ENCODE data around the gene AAMDC. TPM values are rescaled to one million over a fixed set of nuclear protein-coding genes. Genes with fewer than 3 reads are reported as not detected.

The AAMDC gene
- total and polyA plus RNA-seq, 10 of the 15 experiments (the other 5 are each of a cell fraction or from before 2014, with no cell fraction given), result 3.7 to 38.3 (median 11.2) TPM

DNA sequence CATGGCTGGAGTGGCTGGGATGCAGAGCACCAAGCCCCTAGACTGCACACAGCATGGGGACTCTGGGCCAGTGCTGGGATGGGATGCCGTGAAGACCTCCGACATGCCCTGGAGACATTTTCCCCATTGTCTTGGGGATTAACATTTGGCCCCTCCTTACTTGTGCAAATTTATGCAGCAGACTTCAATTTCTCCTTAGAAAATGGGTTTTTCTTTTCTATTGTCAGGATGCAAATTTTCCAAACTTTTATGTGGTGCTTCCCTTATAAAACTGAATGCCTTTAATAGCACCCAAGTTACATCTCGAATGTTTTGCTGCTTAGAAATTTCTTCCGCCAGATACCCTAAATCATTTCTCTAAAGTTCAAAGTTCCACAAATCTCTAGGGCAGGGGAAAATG lies 29.6 kb upstream of the AAMDC start (continued):
- TF ChIP-seq ZBTB33 (IDR thresholded peaks at IDR 0.05) (no peak), ZNF24 (IDR thresholded peaks at IDR 0.05) (no peak), STAT3 (IDR thresholded peaks at IDR 0.05; ENCODE audit: low read depth, low read length) (no peak)

DNA sequence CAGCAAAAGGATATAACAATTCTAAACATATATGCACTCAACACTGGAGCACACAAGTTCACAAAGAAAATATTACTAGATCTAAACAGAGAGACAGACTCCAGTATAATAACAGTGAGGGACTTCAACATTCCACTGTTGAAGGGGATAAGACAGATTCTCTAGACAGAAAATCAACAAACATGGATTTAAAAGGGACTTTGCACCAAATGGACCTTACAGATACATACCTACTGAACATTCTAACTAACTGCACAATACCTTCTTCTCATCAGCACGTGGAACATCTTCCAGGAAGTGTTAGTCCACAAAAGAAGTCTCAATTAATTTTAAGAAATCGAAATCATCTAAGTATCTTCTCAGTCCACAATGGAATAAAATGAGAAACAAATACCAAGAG lies 27.0 kb upstream of the AAMDC start:
- 77% methylated on average over 2 of the region's 2 CpGs for WGBS (ENCODE audit: insufficient coverage, insufficient replicate concordance, low lambda C conversion rate, missing lambda C conversion rate)
- RAD21 ChIA-PET (ENCODE audit: unreplicated experiment), result no interaction called here
- CTCF ChIA-PET, result no interaction called here
- no TSS peak for BruUV-seq (replicated peaks)
- SMC1A ChIA-PET (ENCODE audit: uncharacterized antibody, unreplicated experiment), result no interaction called here
- peaks cover 12% of the 10 kb centered on the region; the same call in 2 of the 3 replicates for H3K9me3 ChIP-seq (replicated peaks; ENCODE audit: control insufficient read depth, insufficient read depth, low read length)
- no peak overlapping the region for H3K4me2 ChIP-seq (ENCODE audit: control insufficient read depth, insufficient read depth)
- ATAC-seq, result no peak
- H3K9ac ChIP-seq (ENCODE audit: control insufficient read depth, insufficient read depth, low read length), result no peak overlapping the region
- peaks cover 4 to 13% of the 10 kb centered on the region in 2 experiments for H3K36me3 ChIP-seq (ENCODE audit: control insufficient read depth in 2 of 2, insufficient read depth in 2 of 2, low read length in 1 of 2)
- H4K20me1 ChIP-seq (ENCODE audit: control insufficient read depth, insufficient read depth), result no peaks in the 10 kb centered on the region
- no peak for DNase-seq (ENCODE audit: low read depth, low spot score)
- in situ Hi-C loops (cut with MboI), result no loop called here
- H3K79me2 ChIP-seq (ENCODE audit: control insufficient read depth, insufficient read depth, low read length), result peaks cover 53% of the 10 kb centered on the region
- no peak overlapping the region for H3K27ac ChIP-seq (ENCODE audit: control insufficient read depth, insufficient read depth)
- H2AFZ ChIP-seq (ENCODE audit: control insufficient read depth, low read depth, low read length), result no peak overlapping the region
- POLR2A ChIA-PET, result interaction anchor here (0.6 kb wide), 1 partner anchor 208 kb away, joined by 4 read pairs; no protein-coding TSS in a partner anchor
- FAIRE-seq, result no peak
- intact Hi-C loops (cut with micrococcal nuclease; ENCODE audit: unreplicated experiment), result no loop called here
- no peaks in the 10 kb centered on the region for H3K4me1 ChIP-seq (ENCODE audit: control insufficient read depth, insufficient read depth, low read length)
- H3K4me3 ChIP-seq, result no peak overlapping the region
- H3K27me3 ChIP-seq (replicated peaks in 1 of 2; ENCODE audit: control insufficient read depth in 2 of 2, insufficient read depth in 2 of 2, low read length in 1 of 2), result no peaks in the 10 kb centered on the region
- TF ChIP-seq, protein P1, sequence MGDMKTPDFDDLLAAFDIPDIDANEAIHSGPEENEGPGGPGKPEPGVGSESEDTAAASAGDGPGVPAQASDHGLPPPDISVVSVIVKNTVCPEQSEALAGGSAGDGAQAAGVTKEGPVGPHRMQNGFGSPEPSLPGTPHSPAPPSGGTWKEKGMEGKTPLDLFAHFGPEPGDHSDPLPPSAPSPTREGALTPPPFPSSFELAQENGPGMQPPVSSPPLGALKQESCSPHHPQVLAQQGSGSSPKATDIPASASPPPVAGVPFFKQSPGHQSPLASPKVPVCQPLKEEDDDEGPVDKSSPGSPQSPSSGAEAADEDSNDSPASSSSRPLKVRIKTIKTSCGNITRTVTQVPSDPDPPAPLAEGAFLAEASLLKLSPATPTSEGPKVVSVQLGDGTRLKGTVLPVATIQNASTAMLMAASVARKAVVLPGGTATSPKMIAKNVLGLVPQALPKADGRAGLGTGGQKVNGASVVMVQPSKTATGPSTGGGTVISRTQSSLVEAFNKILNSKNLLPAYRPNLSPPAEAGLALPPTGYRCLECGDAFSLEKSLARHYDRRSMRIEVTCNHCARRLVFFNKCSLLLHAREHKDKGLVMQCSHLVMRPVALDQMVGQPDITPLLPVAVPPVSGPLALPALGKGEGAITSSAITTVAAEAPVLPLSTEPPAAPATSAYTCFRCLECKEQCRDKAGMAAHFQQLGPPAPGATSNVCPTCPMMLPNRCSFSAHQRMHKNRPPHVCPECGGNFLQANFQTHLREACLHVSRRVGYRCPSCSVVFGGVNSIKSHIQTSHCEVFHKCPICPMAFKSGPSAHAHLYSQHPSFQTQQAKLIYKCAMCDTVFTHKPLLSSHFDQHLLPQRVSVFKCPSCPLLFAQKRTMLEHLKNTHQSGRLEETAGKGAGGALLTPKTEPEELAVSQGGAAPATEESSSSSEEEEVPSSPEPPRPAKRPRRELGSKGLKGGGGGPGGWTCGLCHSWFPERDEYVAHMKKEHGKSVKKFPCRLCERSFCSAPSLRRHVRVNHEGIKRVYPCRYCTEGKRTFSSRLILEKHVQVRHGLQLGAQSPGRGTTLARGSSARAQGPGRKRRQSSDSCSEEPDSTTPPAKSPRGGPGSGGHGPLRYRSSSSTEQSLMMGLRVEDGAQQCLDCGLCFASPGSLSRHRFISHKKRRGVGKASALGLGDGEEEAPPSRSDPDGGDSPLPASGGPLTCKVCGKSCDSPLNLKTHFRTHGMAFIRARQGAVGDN (IDR thresholded peaks at IDR 0.05), result no peak
- no peak for TF ChIP-seq RB1 (IDR thresholded peaks at IDR 0.05; ENCODE audit: borderline replicate concordance)
- no peak for TF ChIP-seq MXI1 (IDR thresholded peaks at IDR 0.05; ENCODE audit: low read depth, low read length)
- TF ChIP-seq ZBTB33 (IDR thresholded peaks at IDR 0.05), result no peak
- TF ChIP-seq ZZZ3 (IDR thresholded peaks at IDR 0.05; ENCODE audit: control insufficient read depth, insufficient read length, low read depth), result no peak
- no peak for TF ChIP-seq NRF1 (conservative IDR thresholded peaks at IDR 0.05; ENCODE audit: low read depth, low read length)
- no peak for TF ChIP-seq POLR2AphosphoS2 (IDR thresholded peaks at IDR 0.05; ENCODE audit: low read depth, low read length)
- no peak for TF ChIP-seq CHD4 (IDR thresholded peaks at IDR 0.05)
- TF ChIP-seq NR2F1 (conservative IDR thresholded peaks at IDR 0.05), result no peak
- no peak for TF ChIP-seq EED (IDR thresholded peaks at IDR 0.05; ENCODE audit: low read depth)
- TF ChIP-seq MYB (IDR thresholded peaks at IDR 0.05; ENCODE audit: borderline replicate concordance, low read depth, low read length), result no peak
- no peak for TF ChIP-seq PAX5 (IDR thresholded peaks at IDR 0.05; ENCODE audit: borderline replicate concordance, low read depth, low read length)
- no peak for TF ChIP-seq NFYB (IDR thresholded peaks at IDR 0.05; ENCODE audit: insufficient read depth, low read depth, low read length)
- no peak for TF ChIP-seq ATF7 (IDR thresholded peaks at IDR 0.05; ENCODE audit: low read depth)
